IPS-15b (cell line): Measurements from ENCODE around the gene AMACR.
"Not testable (repeated sequence)": the region's sequence is repeated elsewhere in the genome, so short reads cannot be mapped to it uniquely, and the experiment has no call there.

Source experiments
- H3K27me3 ChIP-seq: one replicate; pipeline ENCODE4 v1.6.1; 2013; ENCODE audit warnings: low read length; ENCODE audit not compliant: control insufficient read depth, insufficient read depth
- H3K36me3 ChIP-seq: one replicate; pipeline ENCODE4 v1.6.1; 2013; ENCODE audit warnings: low read length; ENCODE audit not compliant: control insufficient read depth, insufficient read depth
- H3K4me1 ChIP-seq: one replicate; pipeline ENCODE4 v1.6.1; 2013; ENCODE audit warnings: mild to moderate bottlenecking, low read length; ENCODE audit not compliant: control insufficient read depth, insufficient read depth
- H3K4me3 ChIP-seq: one replicate; pipeline ENCODE4 v1.5.1; 2013; ENCODE audit warnings: low read depth, low read length
- H3K9ac ChIP-seq: one replicate; pipeline ENCODE4 v1.6.1; 2013; ENCODE audit warnings: low read depth, mild to moderate bottlenecking, low read length
- H3K9me3 ChIP-seq: one replicate; pipeline ENCODE4 v1.6.1; 2013; ENCODE audit warnings: mild to moderate bottlenecking, low read length; ENCODE audit not compliant: control insufficient read depth, insufficient read depth

Gene AMACR

GRCh38 chr5:34015120-34015822 is 7.4 kb upstream of the AMACR start:
- Histone ChIP-seq H3K27me3 (no peaks in the 10 kb centered on the region), H3K4me1 (no peaks in the 10 kb centered on the region), H3K4me3 (no peak overlapping the region), H3K9ac (no peak overlapping the region), H3K36me3 (no peaks in the 10 kb centered on the region), H3K9me3 (no peaks in the 10 kb centered on the region)

GRCh38 chr5:34014626-34015025 is 6.8 kb upstream of the AMACR start:
- no peak overlapping the region for H3K4me3 ChIP-seq
- H3K27me3 ChIP-seq: no peaks in the 10 kb centered on the region
- H3K9ac ChIP-seq: no peak overlapping the region

DNA sequence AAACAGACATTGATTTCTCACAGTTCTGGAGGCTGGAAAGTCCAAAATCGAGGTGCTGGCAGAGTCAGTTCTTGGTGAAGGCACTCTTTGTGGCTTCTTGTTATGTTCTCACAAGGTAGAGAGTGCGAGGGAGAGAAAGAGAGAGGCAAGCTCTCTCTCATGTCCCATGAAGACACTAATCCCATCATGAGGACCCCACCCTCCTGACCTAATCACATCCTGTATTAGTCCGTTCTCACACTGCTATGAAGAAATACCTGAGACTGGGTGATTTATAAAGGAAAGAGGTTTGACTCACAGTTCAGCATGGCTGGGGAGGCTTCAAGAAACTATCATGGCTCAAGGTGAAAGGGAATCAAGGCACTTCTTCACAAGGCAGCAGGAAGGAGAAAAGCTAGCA is 5.7 kb upstream of the AMACR start:
- Histone ChIP-seq H3K4me1 (no peaks in the 10 kb centered on the region), H3K9ac (no peak overlapping the region), H3K27me3 (no peaks in the 10 kb centered on the region), H3K36me3 (no peaks in the 10 kb centered on the region), H3K9me3 (no peaks in the 10 kb centered on the region), H3K4me3 (no peak overlapping the region)

More at GRCh38 chr5:34014626-34015025, 6.8 kb upstream of the AMACR start:
- no peaks in the 10 kb centered on the region for H3K36me3 ChIP-seq
- no peaks in the 10 kb centered on the region for H3K9me3 ChIP-seq
- H3K4me1 ChIP-seq: no peaks in the 10 kb centered on the region

DNA sequence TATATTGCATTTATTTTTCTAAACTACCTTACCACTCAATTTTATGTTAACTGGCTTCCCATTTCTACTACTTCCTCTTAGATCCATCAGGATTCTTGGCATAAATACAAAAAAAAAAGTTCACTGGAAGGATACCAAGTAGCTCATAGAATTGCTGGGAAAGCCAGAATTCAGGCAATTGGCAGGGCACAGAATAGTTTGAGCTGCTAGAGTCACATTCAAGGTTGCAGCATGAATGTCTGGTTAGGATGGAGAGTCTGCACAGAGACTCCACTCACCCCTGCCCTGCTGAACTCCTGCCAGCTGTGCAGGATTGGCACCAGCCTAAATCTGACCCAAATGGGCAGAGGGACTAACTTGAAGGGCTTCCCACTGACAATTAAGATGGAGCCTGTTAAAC is 4.9 kb upstream of the AMACR start:
- no peak overlapping the region for H3K4me3 ChIP-seq
- no peaks in the 10 kb centered on the region for H3K27me3 ChIP-seq
- H3K4me1 ChIP-seq: no peaks in the 10 kb centered on the region
- no peaks in the 10 kb centered on the region for H3K36me3 ChIP-seq
- H3K9me3 ChIP-seq: no peaks in the 10 kb centered on the region
- no peak overlapping the region for H3K9ac ChIP-seq

- H3K9ac ChIP-seq: no peak overlapping the region
- H3K4me1 ChIP-seq: peaks cover 3% of the 10 kb centered on the region
- H3K4me3 ChIP-seq: no peak overlapping the region
- no peaks in the 10 kb centered on the region for H3K27me3 ChIP-seq
- H3K9me3 ChIP-seq: no peaks in the 10 kb centered on the region
- no peaks in the 10 kb centered on the region for H3K36me3 ChIP-seq
Measured at GRCh38 chr5:34011536-34011935, 3.7 kb upstream of the AMACR start.

DNA sequence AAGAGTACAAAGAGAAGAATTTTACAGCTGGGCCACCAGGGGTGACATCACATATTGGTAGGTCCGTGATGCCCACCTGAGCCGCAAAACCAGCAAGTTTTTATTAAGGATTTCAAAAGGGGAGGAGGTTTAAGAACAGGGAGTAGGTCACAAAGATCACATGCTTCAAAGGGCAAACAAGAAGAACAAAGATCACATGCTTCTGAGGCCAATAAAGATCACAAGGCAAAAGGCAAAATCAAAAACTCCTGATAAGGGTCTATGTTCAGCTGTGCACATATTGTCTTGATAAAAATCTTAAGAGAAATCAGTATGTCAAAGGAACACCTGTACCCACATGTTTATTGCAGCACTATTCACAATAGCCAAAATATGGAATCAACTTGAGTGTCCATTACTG is 2.3 kb upstream of the AMACR start:
- not testable (repeated sequence) for H3K9me3 ChIP-seq, H3K4me3 ChIP-seq, H3K27me3 ChIP-seq, H3K9ac ChIP-seq, H3K4me1 ChIP-seq, H3K36me3 ChIP-seq

- Histone ChIP-seq H3K27me3 (no peaks in the 10 kb centered on the region), H3K9me3 (no peaks in the 10 kb centered on the region), H3K4me3 (no peak overlapping the region), H3K4me1 (peaks cover 3% of the 10 kb centered on the region), H3K36me3 (no peaks in the 10 kb centered on the region), H3K9ac (no peak overlapping the region)
Measured at GRCh38 chr5:34009610-34010009, 1.8 kb upstream of the AMACR start.

- Histone ChIP-seq H3K27me3 (no peaks in the 10 kb centered on the region), H3K4me3 (peak overlapping the region; percentile 74), H3K4me1 (peaks cover 3% of the 10 kb centered on the region), H3K9me3 (no peaks in the 10 kb centered on the region), H3K36me3 (no peaks in the 10 kb centered on the region), H3K9ac (peak overlapping the region; percentile 63)
Measured at GRCh38 chr5:34008802-34009201, 952 bp upstream of the AMACR start.

DNA sequence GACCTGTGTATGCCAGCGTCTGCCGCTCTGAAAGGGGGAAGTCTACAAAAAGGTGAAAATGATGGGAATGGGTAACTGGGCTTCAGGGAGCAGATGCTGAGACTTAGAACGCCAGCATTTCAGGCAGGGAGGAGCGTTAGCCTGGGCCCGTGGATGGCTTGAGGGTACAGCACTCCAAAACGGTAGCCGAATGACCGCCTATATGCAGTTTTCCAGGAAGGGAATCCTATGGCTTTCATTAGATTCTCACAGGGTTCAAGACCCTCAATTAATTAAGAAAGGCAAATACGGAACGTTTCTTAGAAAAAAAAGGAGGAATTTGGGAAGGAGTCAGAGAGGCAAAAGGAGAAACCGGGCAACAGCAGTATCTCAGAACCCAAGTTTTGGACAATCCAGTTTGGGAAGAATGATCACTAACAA is 639 bp downstream of the AMACR start:
- no peaks in the 10 kb centered on the region for H3K36me3 ChIP-seq
- H3K27me3 ChIP-seq: no peaks in the 10 kb centered on the region
- no peaks in the 10 kb centered on the region for H3K9me3 ChIP-seq
- peaks cover 3% of the 10 kb centered on the region for H3K4me1 ChIP-seq
- peak overlapping the region; percentile 77 for H3K9ac ChIP-seq
- peak overlapping the region; percentile 74 for H3K4me3 ChIP-seq

DNA sequence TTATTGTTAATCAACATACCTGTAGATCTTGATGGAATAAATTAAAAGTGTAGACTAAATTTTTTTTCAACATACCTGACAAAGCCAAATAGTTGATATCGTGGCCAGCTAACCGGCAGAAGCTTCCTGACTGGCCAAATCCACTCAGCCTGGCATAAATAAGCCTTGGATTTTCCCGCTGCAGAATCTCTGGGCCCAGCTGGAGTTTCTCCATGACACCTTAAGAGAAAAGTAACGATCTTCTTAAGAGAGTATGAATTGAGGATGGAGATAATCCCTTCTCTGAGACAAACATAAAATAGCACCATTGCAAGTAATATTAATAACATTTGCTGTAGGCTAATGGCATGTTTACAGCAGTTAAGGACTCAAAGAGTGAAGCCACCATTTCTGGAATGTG is 2.2 kb downstream of the AMACR start:
- H3K4me1 ChIP-seq: peaks cover 5% of the 10 kb centered on the region
- no peak overlapping the region for H3K4me3 ChIP-seq
- no peaks in the 10 kb centered on the region for H3K27me3 ChIP-seq
- no peaks in the 10 kb centered on the region for H3K36me3 ChIP-seq
- no peak overlapping the region for H3K9ac ChIP-seq
- no peaks in the 10 kb centered on the region for H3K9me3 ChIP-seq

DNA sequence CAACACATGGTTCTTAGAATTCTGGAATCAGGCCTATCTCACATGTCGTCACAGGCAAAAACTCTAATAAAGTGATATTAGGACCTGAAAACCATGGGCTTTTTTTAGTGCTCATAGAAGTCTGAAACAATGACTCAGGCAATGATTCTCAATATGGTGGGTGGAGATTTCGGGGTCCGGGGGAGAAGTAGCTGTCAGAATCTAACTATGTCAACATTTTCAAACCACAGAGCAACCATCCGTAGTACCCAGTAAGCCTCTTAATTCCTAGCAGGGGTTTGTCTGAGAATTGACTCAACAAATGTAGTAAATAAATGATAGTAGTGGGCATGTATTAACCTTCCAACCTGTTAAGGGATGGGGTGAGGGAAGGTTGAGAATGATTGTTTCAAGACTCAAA is 2.6 kb downstream of the AMACR start:
- H3K4me1 ChIP-seq: peaks cover 5% of the 10 kb centered on the region
- H3K9ac ChIP-seq: no peak overlapping the region
- no peak overlapping the region for H3K4me3 ChIP-seq
- H3K27me3 ChIP-seq: no peaks in the 10 kb centered on the region
- no peaks in the 10 kb centered on the region for H3K9me3 ChIP-seq
- H3K36me3 ChIP-seq: no peaks in the 10 kb centered on the region

DNA sequence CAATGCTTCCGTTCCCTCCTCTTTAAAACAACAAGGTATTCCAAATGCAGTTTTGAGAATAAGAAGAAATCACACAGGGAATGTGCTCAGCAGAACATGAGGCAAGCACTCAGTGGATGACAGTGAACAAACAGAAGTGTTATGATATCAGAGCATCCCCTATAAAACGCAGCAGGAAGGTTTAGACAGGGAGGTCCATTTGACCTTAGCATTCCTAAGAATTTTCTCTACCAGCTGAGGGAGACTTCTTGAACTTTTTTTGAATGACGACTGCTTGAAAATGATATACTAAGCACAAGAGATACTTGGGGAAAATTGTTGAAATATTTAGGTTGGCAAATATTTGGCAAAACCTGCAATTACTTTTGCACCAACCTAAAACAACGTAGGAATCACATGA is 3.9 kb downstream of the AMACR start:
- no peak overlapping the region for H3K9ac ChIP-seq
- peaks cover 5% of the 10 kb centered on the region for H3K4me1 ChIP-seq
- H3K27me3 ChIP-seq: no peaks in the 10 kb centered on the region
- no peaks in the 10 kb centered on the region for H3K36me3 ChIP-seq
- H3K9me3 ChIP-seq: no peaks in the 10 kb centered on the region
- H3K4me3 ChIP-seq: no peak overlapping the region
